Body of pancreas (tissue), 4 donors: ENCODE results near the gene TMBIM4.

Experiments
- CTCF ChIP-seq, 7 experiments: fragments of 450-650 bp in 4 of 7; fragments of 200-600 bp in 3 of 7; sonication (generic) in 3 of 7; IDR thresholded peaks; one replicate each; pipeline ENCODE4 v1.5.1; 2016 to 2019; ENCODE audit warnings: antibody characterized with exemption in 7 of 7
- POLR2A ChIP-seq, 3 donors: fragments of 450-650 bp; IDR thresholded peaks; one replicate each; pipeline ENCODE4 v1.6.1; 2016; ENCODE audit warnings: antibody characterized with exemption in 3 of 3, mild to moderate bottlenecking in 2 of 3

- TF ChIP-seq CTCF (IDR thresholded peaks at IDR 0.05), result no peak
- no peak for TF ChIP-seq POLR2A (IDR thresholded peaks at IDR 0.05)
Observed at GRCh38 chr12:66127650-66128049, 42.1 kb downstream of the TMBIM4 start.
